T-cell (primary cell): ENCODE results near the gene NUDCD3. TPM values are rescaled to one million over a fixed set of nuclear protein-coding genes. Genes with fewer than 3 reads are reported as not detected.

Experiments used
- ATAC-seq, 4 experiments: fragments of 200-7000 bp in 3 of 4; fragments of 150-1000 bp in 1 of 4; cut with Tn5 transposase; replicated peaks in 1 of 4; 1 replicate in 3 of 4; 2 replicates in 1 of 4; pipeline ENCODE4 v1.10.0; 2021; ENCODE audit warnings: moderate library complexity in 3 of 4, mild to moderate bottlenecking in 2 of 4, moderate number of reproducible peaks in 1 of 4
- CTCF ChIA-PET, 2 donors: fragments of 300-600 bp; sonication (Branson Sonifier 250); formaldehyde crosslinking; loops; one replicate each; lab custom pipeline; 2022; ENCODE audit warnings: antibody characterized with exemption in 2 of 2; lab: Charles Lee
- POLR2A ChIA-PET, 2 donors: fragments of 300-600 bp; sonication (Branson Sonifier 250); formaldehyde crosslinking; loops; one replicate each; lab custom pipeline; 2022; ENCODE audit warnings: antibody characterized with exemption in 2 of 2; lab: Charles Lee
- DNase-seq, 35 experiments: peaks; one replicate each; pipeline versions ENCODE4 v3.0.0 to v3.0.0-alpha.2; 2013 to 2023
- H3K27ac ChIP-seq: one replicate; pipeline ENCODE4 v1.5.1; 2013; ENCODE audit warnings: low read length
- H3K27me3 ChIP-seq, 2 experiments: replicated peaks in 1 of 2; 1 replicate in 1 of 2; 2 replicates in 1 of 2; pipeline versions ENCODE4 v1.6.1 to v1.7.0; 2013; ENCODE audit warnings: low read length in 1 of 2, mixed read lengths in 1 of 2; ENCODE audit not compliant: control insufficient read depth in 2 of 2, insufficient read depth in 2 of 2; ENCODE audit errors: extremely low read depth in 1 of 2
- H3K36me3 ChIP-seq, 2 donors: 1 replicate in 1 of 2; 2 replicates in 1 of 2; pipeline versions ENCODE4 v1.6.1 to v1.7.0; 2013; ENCODE audit warnings: low read length in 1 of 2; ENCODE audit not compliant: control insufficient read depth in 2 of 2, insufficient read depth in 1 of 2; ENCODE audit errors: extremely low read depth in 1 of 2
- H3K4me1 ChIP-seq, 2 experiments: 1 replicate in 1 of 2; 2 replicates in 1 of 2; pipeline versions ENCODE4 v1.6.1 to v1.7.0; 2013; ENCODE audit warnings: low read length in 2 of 2, mixed read lengths in 1 of 2; ENCODE audit not compliant: insufficient read depth in 2 of 2, control insufficient read depth in 1 of 2; ENCODE audit errors: extremely low read depth in 1 of 2
- H3K4me3 ChIP-seq, 2 donors: 1 replicate in 1 of 2; 2 replicates in 1 of 2; pipeline versions ENCODE4 v1.5.1 to v1.7.0; 2013; ENCODE audit warnings: mild to moderate bottlenecking in 2 of 2, low read length in 1 of 2, moderate library complexity in 1 of 2; ENCODE audit not compliant: control insufficient read depth in 1 of 2; ENCODE audit errors: extremely low read depth in 1 of 2
- H3K9me3 ChIP-seq: 2 replicates; pipeline ENCODE4 v1.7.0; 2013
- H3K27ac Mint-ChIP-seq, 2 donors: one replicate each; pipeline ENCODE4 v1.8.0; 2020 to 2021; ENCODE audit warnings: mild to moderate bottlenecking in 2 of 2, mixed read lengths in 2 of 2
- H3K27me3 Mint-ChIP-seq, 2 donors: one replicate each; pipeline ENCODE4 v1.8.0; 2021 to 2022; ENCODE audit warnings: mixed read lengths in 2 of 2
- H3K36me3 Mint-ChIP-seq: one replicate; pipeline ENCODE4 v1.8.0; 2021; ENCODE audit warnings: mixed read lengths
- H3K4me1 Mint-ChIP-seq, 3 donors: one replicate each; pipeline ENCODE4 v1.8.0; 2020 to 2022; ENCODE audit warnings: mixed read lengths in 3 of 3, mild to moderate bottlenecking in 1 of 3
- H3K4me3 Mint-ChIP-seq, 3 donors: one replicate each; pipeline ENCODE4 v1.8.0; 2020 to 2022; ENCODE audit warnings: mild to moderate bottlenecking in 3 of 3, mixed read lengths in 3 of 3, moderate library complexity in 3 of 3
- H3K9me3 Mint-ChIP-seq, 3 donors: one replicate each; pipeline ENCODE4 v1.8.0; 2020 to 2022; ENCODE audit warnings: mixed read lengths in 3 of 3
- WGBS: methylation state at CpG from one replicate; pipeline ENCODE4 v1.1.5; 2013; ENCODE audit warnings: missing lambda C conversion rate; ENCODE audit not compliant: insufficient coverage; 5-methylcytosine and 5-hydroxymethylcytosine counted together
- total RNA-seq, 35 experiments: library from RNA in 6 of 35; stranded (reverse) in 6 of 35; fragments of 120-200 nt in 1 of 35; gene quantifications; one replicate each; pipeline versions ENCODE4 v1.2.1 to v1.2.4 and lab custom pipeline; 2013 to 2026

NUDCD3 gene
- total RNA-seq, 5 donors from 2014 or later (not counting 1 experiment from before 2014, with no cell fraction given): 87.9 to 106 (median 95.9) TPM

DNA sequence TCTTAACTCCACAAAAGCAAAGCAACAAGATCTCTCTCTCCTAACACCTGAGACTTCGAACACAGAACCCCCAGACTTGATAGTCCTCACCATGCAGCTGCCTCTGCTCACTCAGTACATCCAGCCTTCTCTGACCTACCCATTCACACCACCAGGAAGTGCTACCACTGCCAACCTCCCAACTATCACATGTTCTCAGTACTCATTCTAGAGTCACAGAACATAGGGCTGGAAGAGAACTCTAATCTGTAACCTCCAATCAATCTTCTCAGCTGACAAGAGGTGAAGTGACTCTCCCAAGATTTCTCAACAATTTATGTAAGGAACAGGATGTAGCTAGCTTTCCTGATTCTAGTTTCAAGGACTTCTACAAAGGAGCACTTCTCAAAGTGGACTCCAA lies 3.8 kb downstream of the NUDCD3 start:
- peaks cover 81 to 84% (median 83%) of the 10 kb centered on the region in 3 donors for H3K4me1 Mint-ChIP-seq
- WGBS: 80% methylated on average over 1 of the region's 1 CpG
- Histone ChIP-seq H3K9me3 (no peaks in the 10 kb centered on the region), H3K27me3 (no peaks in the 10 kb centered on the region), H3K4me1 (peaks cover 34 to 39% of the 10 kb centered on the region in 2 experiments), H3K4me3 (no peak overlapping the region), H3K36me3 (peaks cover 3 to 40% of the 10 kb centered on the region in 2 donors), H3K27ac (no peak overlapping the region)
- no peak for ATAC-seq
- DNase-seq: no peak
- peak overlapping the region in 1 of 2 donors; percentile 7 for H3K27ac Mint-ChIP-seq
- H3K4me3 Mint-ChIP-seq: peak overlapping the region; percentile 2 to 63 (median 31)
- H3K36me3 Mint-ChIP-seq: peaks cover 50% of the 10 kb centered on the region
- ChIA-PET CTCF (interaction anchor here (0.5 to 0.7 kb wide), 2 partner anchors 31 to 210 kb away, joined by 3 to 4 read pairs; no protein-coding TSS in a partner anchor), POLR2A (no interaction called here)
- no peaks in the 10 kb centered on the region for H3K27me3 Mint-ChIP-seq
- peaks cover 10 to 17% (median 12%) of the 10 kb centered on the region in 3 donors for H3K9me3 Mint-ChIP-seq

DNA sequence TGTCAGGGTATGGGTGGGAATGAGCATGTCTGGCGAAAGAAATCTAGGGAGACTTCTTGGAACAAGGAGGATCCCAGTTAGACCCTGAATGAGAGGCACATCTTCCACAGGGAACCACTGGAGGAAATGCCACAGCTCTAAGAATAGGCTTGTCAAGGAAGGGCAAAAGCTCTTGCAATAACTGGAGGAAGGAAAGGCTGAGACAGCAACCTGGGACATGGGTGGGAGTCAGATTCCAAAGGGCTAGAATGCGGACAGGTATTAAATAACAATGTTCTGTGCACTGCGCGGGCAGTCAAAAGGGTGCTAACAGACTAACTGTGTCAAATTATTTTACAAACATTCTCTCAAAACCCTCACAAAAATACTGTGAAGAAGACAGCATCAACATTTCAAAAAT lies 4.5 kb downstream of the NUDCD3 start:
- no peaks in the 10 kb centered on the region for H3K9me3 ChIP-seq
- peak overlapping the region in 2 of 3 donors; percentile 18 to 63 for H3K4me3 Mint-ChIP-seq
- H3K27ac ChIP-seq: no peak overlapping the region
- no peak for DNase-seq
- POLR2A ChIA-PET: no interaction called here
- no peak for ATAC-seq
- peaks cover 31 to 39% of the 10 kb centered on the region in 2 experiments for H3K4me1 ChIP-seq
- 100% methylated on average over 1 of the region's 4 CpGs for WGBS
- peaks cover 79 to 86% (median 80%) of the 10 kb centered on the region in 3 donors for H3K4me1 Mint-ChIP-seq
- peaks cover 55% of the 10 kb centered on the region for H3K36me3 Mint-ChIP-seq
- CTCF ChIA-PET: no interaction called here
- H3K9me3 Mint-ChIP-seq: peaks cover 10 to 17% (median 12%) of the 10 kb centered on the region in 3 donors
- H3K36me3 ChIP-seq: peaks cover 6 to 47% of the 10 kb centered on the region in 2 donors
- H3K27ac Mint-ChIP-seq: peak overlapping the region in 1 of 2 donors; percentile 59
- H3K27me3 ChIP-seq: no peaks in the 10 kb centered on the region
- H3K4me3 ChIP-seq: no peak overlapping the region
- no peaks in the 10 kb centered on the region for H3K27me3 Mint-ChIP-seq

DNA sequence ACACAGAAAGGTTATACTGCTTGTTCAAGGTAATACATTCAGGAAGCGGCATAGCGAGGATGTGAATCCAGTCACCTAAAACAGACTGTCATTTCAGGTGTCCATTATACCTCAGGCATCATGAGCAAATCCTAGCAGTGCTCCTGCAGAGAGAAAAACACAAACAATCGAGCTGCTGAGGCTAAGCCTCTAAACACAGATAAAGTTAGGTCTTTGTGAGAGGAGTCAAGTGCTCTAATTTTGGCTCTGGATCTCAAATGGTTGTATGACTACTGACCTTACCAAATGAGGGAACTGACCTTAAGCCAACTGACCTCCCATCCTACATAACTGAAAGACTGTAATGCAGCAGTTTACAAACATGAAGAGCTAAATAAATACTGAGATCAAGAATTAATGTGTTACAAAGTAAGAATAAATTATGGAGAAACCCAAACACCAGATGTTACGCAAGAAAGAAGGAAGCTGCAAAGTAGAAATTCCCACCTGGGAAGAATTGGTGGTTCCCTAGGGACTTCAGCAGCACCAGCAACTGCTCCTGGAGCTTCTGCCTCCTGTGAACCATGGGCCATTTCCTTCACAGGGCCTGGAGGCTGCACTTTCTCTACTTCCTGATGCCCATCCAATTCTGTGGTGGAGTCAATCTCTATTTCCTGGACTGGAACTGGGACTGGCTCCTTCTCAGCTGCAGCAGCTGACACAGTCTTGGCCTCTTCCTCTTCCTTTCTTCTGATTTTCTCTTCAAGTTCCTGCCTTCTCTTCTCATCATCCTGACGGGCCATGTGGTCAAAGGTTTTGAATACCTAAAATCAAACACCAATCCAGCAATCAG lies 5.8 kb downstream of the NUDCD3 start:
- Histone ChIP-seq H3K4me3 (no peak overlapping the region), H3K36me3 (peaks cover 6 to 53% of the 10 kb centered on the region in 2 donors), H3K27ac (no peak overlapping the region), H3K9me3 (no peaks in the 10 kb centered on the region), H3K27me3 (no peaks in the 10 kb centered on the region), H3K4me1 (peaks cover 30 to 35% of the 10 kb centered on the region in 2 experiments)
- Mint-ChIP-seq H3K9me3 (peaks cover 10 to 17% (median 12%) of the 10 kb centered on the region in 3 donors), H3K4me1 (peaks cover 72 to 89% (median 81%) of the 10 kb centered on the region in 3 donors), H3K27ac (no peak overlapping the region), H3K36me3 (peaks cover 62% of the 10 kb centered on the region), H3K4me3 (peak overlapping the region in 1 of 3 donors; percentile 63), H3K27me3 (no peaks in the 10 kb centered on the region)
- CTCF ChIA-PET: interaction anchor here in 1 of 2 donors (0.5 to 1.0 kb wide), 3 partner anchors 22 to 50 kb away, joined by 3 to 4 read pairs (median 3); no protein-coding TSS in a partner anchor
- POLR2A ChIA-PET: no interaction called here
- WGBS: 75% methylated on average over 2 of the region's 5 CpGs
- ATAC-seq: no peak
- DNase-seq: no peak

- peak overlapping the region in 1 of 3 donors; percentile 39 for H3K4me3 Mint-ChIP-seq
- Histone ChIP-seq H3K9me3 (no peaks in the 10 kb centered on the region), H3K27ac (no peak overlapping the region), H3K4me1 (peaks cover 18 to 24% of the 10 kb centered on the region in 2 experiments), H3K27me3 (no peaks in the 10 kb centered on the region), H3K36me3 (peaks cover 9 to 70% of the 10 kb centered on the region in 2 donors), H3K4me3 (no peak overlapping the region)
- peaks cover 10 to 17% (median 12%) of the 10 kb centered on the region in 3 donors for H3K9me3 Mint-ChIP-seq
- H3K27me3 Mint-ChIP-seq: no peaks in the 10 kb centered on the region
- DNase-seq: no peak
- POLR2A ChIA-PET: no interaction called here
- peaks cover 64% of the 10 kb centered on the region for H3K36me3 Mint-ChIP-seq
- no peak overlapping the region for H3K27ac Mint-ChIP-seq
- CTCF ChIA-PET: interaction anchor here (0.5 to 1.1 kb wide), 3 partner anchors 9 to 644 kb away, joined by 3 to 4 read pairs (median 3); no protein-coding TSS in a partner anchor
- no CpG with 5 or more reads among the region's 2 CpGs for WGBS
- peaks cover 59 to 78% (median 73%) of the 10 kb centered on the region in 3 donors for H3K4me1 Mint-ChIP-seq
- ATAC-seq: no peak
These were observed 7.7 kb downstream of the NUDCD3 start for GRCh38 chr7:44482502-44483485.

- ChIA-PET POLR2A (no interaction called here), CTCF (interaction anchor here (0.7 kb wide), 2 partner anchors 17 to 46 kb away, joined by 3 to 4 read pairs; no protein-coding TSS in a partner anchor)
- peaks cover 0 to 7% of the 10 kb centered on the region in 2 experiments for H3K4me1 ChIP-seq
- DNase-seq (no peak), ATAC-seq (no peak)
- Mint-ChIP-seq H3K27me3 (no peaks in the 10 kb centered on the region), H3K27ac (no peak overlapping the region), H3K9me3 (peaks cover 7% of the 10 kb centered on the region in 3 donors), H3K4me3 (no peak overlapping the region), H3K4me1 (peaks cover 49 to 65% (median 60%) of the 10 kb centered on the region in 3 donors), H3K36me3 (peaks cover 59% of the 10 kb centered on the region)
- no peaks in the 10 kb centered on the region for H3K27me3 ChIP-seq
- WGBS: 100% methylated on average over 3 of the region's 8 CpGs
- H3K27ac ChIP-seq: no peak overlapping the region
- no peak overlapping the region for H3K4me3 ChIP-seq
- no peaks in the 10 kb centered on the region for H3K9me3 ChIP-seq
- peaks cover 12 to 72% of the 10 kb centered on the region in 2 donors for H3K36me3 ChIP-seq
These were observed 12.5 kb downstream of the NUDCD3 start for GRCh38 chr7:44477938-44478337.
